Sigmoid colon (tissue), 7 donors: Measurements from ENCODE around the gene DKK3. TPM values are rescaled to one million over a fixed set of nuclear protein-coding genes. Genes with fewer than 3 reads are reported as not detected.
A peak's percentile ranks its signal among the peaks of the same experiment; 100 is the strongest.

Experiments
- DNase-seq: peaks from one replicate; pipeline ENCODE4 v3.0.0-alpha.2; 2019
- H3K27ac ChIP-seq, 4 donors: fragments of 200-600 bp; sonication (generic); one replicate each; pipeline ENCODE4 v1.5.1; 2016 to 2019; ENCODE audit warnings: mild to moderate bottlenecking in 1 of 4
- H3K27me3 ChIP-seq, 3 donors: fragments of 200-600 bp; sonication (generic); one replicate each; pipeline ENCODE4 v1.5.1; 2019; ENCODE audit warnings: mild to moderate bottlenecking in 1 of 3
- H3K36me3 ChIP-seq, 4 donors: fragments of 200-600 bp; sonication (generic); one replicate each; pipeline ENCODE4 v1.5.1; 2016 to 2019
- H3K4me1 ChIP-seq, 4 donors: fragments of 200-600 bp; sonication (generic); one replicate each; pipeline ENCODE4 v1.5.1; 2017 to 2019
- H3K4me3 ChIP-seq, 4 donors: fragments of 200-600 bp; sonication (generic); one replicate each; pipeline ENCODE4 v1.5.1; 2017 to 2019; ENCODE audit warnings: mild to moderate bottlenecking in 2 of 4, moderate library complexity in 1 of 4
- H3K9me3 ChIP-seq, 4 donors: fragments of 200-600 bp in 3 of 4; sonication (generic) in 3 of 4; one replicate each; pipeline versions ENCODE4 v1.5.1 to v1.6.1; 2013 to 2019
- EP300 ChIP-seq, 4 donors: sonication (generic); formaldehyde crosslinking; IDR thresholded peaks; one replicate each; pipeline ENCODE4 v1.6.1; 2017; ENCODE audit warnings: antibody characterized with exemption in 4 of 4
- POLR2A ChIP-seq, 2 donors: fragments of 450-650 bp; IDR thresholded peaks; one replicate each; pipeline ENCODE4 v1.6.1; 2016; ENCODE audit warnings: antibody characterized with exemption in 2 of 2, mild to moderate bottlenecking in 2 of 2, moderate library complexity in 2 of 2
- POLR2AphosphoS5 ChIP-seq, 4 donors: sonication (generic); formaldehyde crosslinking; IDR thresholded peaks; one replicate each; pipeline ENCODE4 v1.6.1; 2017; ENCODE audit warnings: antibody characterized with exemption in 4 of 4
- WGBS, 2 donors: extraction: QIAGEN DNeasy Blood & Tissue Kit; methylation state at CpG; one replicate each; pipeline ENCODE4 v1.1.7; 2013; 5-methylcytosine and 5-hydroxymethylcytosine counted together
- intact Hi-C: fragments of 100-400 bp; cut with DNase I; formaldehyde crosslinking; loops from one replicate; pipeline ENCODE4 v1.15.1; 2023
- polyA plus RNA-seq, 3 donors: library from polyadenylated mRNA; stranded (reverse); fragments of 200-250 nt; gene quantifications; one replicate each; pipeline ENCODE4 v1.2.3, GENCODE V29; 2013
- total RNA-seq, 4 donors: library from RNA; depleted of rRNA; stranded (reverse); fragments of >200 nt; gene quantifications; one replicate each; pipeline ENCODE4 v1.1.0, GENCODE V29; 2016
- TF ChIP-seq, protein P1 (sequence below), 4 experiments: fragments of 450-650 bp in 3 of 4; fragments of 200-600 bp in 1 of 4; IDR thresholded peaks; one replicate each; pipeline ENCODE4 v1.5.1; 2016 to 2019; ENCODE audit warnings: antibody characterized with exemption in 4 of 4, mild to moderate bottlenecking in 3 of 4, moderate library complexity in 2 of 4
- donor health status: healthy with polysubstance abuse.
- donor health status: Bipolar disorder and iron deficiency.
- donor health status: healthy.

Gene DKK3
- total and polyA plus RNA-seq, 7 donors, result 6.0 to 181 (median 83.6) TPM

DNA sequence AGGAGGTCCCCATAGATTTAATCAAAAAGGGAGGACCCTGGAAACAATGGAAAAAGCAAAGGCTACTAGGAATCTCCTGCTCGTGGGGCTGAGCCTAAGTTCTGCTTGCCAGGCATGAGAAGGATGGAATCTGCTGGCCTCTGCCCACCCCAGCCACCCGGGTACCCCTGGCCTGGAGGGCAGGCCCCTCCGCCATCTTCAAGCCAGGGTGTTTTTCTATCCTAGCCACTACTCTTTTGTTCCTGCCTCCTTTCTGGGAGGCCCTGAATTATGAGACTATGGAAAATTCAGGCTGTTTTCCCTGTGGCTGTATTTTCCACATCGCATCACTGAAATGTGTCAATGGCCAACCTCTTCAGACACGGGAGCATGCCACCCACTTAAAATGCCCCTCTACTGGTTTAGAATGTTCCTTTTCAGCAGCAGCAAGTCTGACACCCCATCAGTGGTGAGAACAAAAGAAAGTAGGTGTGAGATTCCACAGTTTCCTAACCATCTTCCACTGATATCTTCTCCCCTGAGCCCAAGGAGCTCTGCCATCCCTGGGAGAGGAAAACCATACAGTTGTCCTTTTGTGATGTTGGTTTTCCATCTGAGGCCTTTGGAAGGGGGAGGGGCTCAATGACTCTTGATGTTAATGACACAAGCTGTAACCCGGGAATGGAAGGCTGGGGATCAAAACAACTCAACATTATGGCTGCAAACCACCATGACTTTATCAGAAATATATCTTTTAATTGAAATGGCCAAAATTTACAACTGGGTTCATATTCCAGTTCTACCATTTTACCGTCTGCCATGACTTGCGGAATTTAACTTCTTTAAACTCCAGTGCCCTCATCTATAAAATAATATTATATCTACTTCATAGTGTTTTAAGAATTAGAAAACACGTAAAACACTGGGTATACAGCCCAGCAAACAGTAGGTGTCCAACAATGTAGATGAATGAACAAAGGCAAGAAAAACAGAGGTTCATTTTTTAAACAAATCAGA is 22.2 kb downstream of the DKK3 start:
- TF ChIP-seq POLR2A (IDR thresholded peaks at IDR 0.05) (no peak), POLR2AphosphoS5 (IDR thresholded peaks at IDR 0.05) (no peak), EP300 (IDR thresholded peaks at IDR 0.05) (no peak)
- TF ChIP-seq, protein P1, sequence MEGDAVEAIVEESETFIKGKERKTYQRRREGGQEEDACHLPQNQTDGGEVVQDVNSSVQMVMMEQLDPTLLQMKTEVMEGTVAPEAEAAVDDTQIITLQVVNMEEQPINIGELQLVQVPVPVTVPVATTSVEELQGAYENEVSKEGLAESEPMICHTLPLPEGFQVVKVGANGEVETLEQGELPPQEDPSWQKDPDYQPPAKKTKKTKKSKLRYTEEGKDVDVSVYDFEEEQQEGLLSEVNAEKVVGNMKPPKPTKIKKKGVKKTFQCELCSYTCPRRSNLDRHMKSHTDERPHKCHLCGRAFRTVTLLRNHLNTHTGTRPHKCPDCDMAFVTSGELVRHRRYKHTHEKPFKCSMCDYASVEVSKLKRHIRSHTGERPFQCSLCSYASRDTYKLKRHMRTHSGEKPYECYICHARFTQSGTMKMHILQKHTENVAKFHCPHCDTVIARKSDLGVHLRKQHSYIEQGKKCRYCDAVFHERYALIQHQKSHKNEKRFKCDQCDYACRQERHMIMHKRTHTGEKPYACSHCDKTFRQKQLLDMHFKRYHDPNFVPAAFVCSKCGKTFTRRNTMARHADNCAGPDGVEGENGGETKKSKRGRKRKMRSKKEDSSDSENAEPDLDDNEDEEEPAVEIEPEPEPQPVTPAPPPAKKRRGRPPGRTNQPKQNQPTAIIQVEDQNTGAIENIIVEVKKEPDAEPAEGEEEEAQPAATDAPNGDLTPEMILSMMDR (IDR thresholded peaks at IDR 0.05), result no peak
- Histone ChIP-seq H3K27ac (peak overlapping the region in 1 of 4 donors; percentile 40), H3K9me3 (no peaks in the 10 kb centered on the region), H3K27me3 (no peaks in the 10 kb centered on the region), H3K4me1 (peaks cover 0 to 39% (median 24%) of the 10 kb centered on the region in 4 donors), H3K36me3 (no peaks in the 10 kb centered on the region), H3K4me3 (no peak overlapping the region)
- WGBS, 2 donors, result 87 to 89% methylated on average over 9 of the region's 9 CpGs
- intact Hi-C loops, result no loop called here
- peak; percentile 20 for DNase-seq

DNA sequence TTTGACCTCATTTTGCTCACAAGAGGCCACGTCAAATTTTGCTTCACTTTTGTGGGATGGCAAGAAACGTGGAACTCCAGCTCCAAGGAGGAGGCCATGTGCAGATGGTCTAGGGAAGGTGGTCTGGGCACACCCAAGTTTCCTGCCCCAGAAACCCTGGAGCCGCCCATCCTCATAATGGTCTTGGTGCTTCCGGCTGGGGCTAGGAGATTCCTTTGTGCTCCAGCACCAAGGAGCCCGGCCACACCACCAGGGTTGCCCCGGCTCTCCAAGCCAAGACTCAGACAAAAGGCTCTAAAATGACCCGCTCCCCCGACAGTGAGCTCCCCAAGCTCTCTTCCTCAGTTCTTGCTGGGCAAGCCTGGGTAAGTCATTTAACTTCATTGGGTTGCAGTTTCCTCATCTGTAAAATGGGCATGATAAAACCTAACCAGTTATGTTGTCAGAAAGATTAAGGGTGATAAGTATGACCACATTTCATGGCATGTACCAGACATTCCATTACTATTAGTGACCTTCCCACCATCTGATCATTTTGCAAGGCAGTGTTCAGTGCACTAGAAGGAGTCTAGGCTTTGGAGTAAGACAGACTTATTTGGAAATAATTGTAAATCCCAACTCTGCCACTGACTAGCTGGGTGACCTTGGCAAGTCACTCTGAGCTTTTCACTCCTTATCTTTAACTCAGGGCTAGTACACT is 23.3 kb downstream of the DKK3 start:
- WGBS, 2 donors, result 91 to 94% methylated on average over 8 of the region's 8 CpGs
- Histone ChIP-seq H3K4me1 (peaks cover 0 to 35% (median 20%) of the 10 kb centered on the region in 4 donors), H3K27ac (peak overlapping the region in 1 of 4 donors; percentile 40), H3K27me3 (no peaks in the 10 kb centered on the region), H3K9me3 (no peaks in the 10 kb centered on the region), H3K4me3 (no peak overlapping the region), H3K36me3 (no peaks in the 10 kb centered on the region)
- intact Hi-C loops, result no loop called here
- TF ChIP-seq POLR2AphosphoS5 (IDR thresholded peaks at IDR 0.05), result no peak
- TF ChIP-seq EP300 (IDR thresholded peaks at IDR 0.05), result no peak
- TF ChIP-seq, protein P1 (IDR thresholded peaks at IDR 0.05), result no peak
- no peak for TF ChIP-seq POLR2A (IDR thresholded peaks at IDR 0.05)
- peak; percentile 42 for DNase-seq

DNA sequence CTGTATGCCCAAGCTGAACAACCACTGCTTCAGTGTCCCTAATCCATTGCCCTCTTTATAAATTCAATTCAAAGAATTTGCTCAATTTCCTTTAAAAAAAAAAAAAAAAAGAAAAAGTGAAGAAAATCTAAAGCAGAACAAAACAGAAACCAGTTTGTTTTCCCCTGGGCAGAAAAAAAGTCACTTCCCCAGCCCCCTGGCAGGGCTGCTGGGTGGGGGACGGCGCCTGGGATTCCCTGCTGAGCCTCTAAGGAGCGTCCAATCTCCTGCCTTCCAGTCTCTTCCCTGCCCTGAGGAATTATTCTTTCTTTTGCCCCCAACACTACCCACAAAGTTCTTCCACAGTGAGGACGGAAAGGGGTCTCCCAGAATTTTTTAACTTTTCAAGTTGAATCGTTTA is 23.9 kb downstream of the DKK3 start:
- Histone ChIP-seq H3K27me3 (no peaks in the 10 kb centered on the region), H3K27ac (peak overlapping the region in 1 of 4 donors; percentile 19), H3K4me3 (no peak overlapping the region), H3K4me1 (peaks cover 0 to 35% (median 21%) of the 10 kb centered on the region in 4 donors), H3K36me3 (no peaks in the 10 kb centered on the region), H3K9me3 (no peaks in the 10 kb centered on the region)
- 62 to 75% methylated on average over 5 of the region's 5 CpGs for WGBS, 2 donors
- no peak for TF ChIP-seq POLR2A (IDR thresholded peaks at IDR 0.05)
- no peak for TF ChIP-seq POLR2AphosphoS5 (IDR thresholded peaks at IDR 0.05)
- TF ChIP-seq, protein P1 (IDR thresholded peaks at IDR 0.05), result no peak
- TF ChIP-seq EP300 (IDR thresholded peaks at IDR 0.05), result no peak
- intact Hi-C loops, result no loop called here
- peak; percentile 28 for DNase-seq

DNA sequence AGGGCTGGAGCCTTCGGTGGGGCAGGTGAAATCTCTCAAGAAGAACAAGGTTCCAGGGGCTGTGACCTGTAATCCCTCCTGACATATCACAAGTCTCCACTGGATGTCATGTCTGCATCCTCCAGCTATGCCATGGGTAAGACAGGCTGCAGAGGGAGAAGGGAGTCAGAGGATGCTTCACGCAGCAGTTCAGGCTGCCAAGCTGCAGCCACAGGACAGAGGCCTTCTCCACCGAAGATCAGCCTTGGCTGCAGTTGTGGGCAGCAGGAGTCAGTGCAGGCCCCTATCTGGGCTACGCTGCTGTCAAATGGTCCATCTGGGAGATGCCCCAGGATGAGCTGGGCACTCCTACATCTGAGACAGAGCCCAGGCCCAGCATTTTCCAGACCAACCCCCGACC is 25.0 kb downstream of the DKK3 start:
- TF ChIP-seq, protein P1 (IDR thresholded peaks at IDR 0.05), result no peak
- TF ChIP-seq POLR2AphosphoS5 (IDR thresholded peaks at IDR 0.05) (no peak), POLR2A (IDR thresholded peaks at IDR 0.05) (no peak), EP300 (IDR thresholded peaks at IDR 0.05) (no peak)
- 75 to 84% methylated on average over 5 of the region's 5 CpGs for whole genome bisulfite sequencing, 2 donors
- no peak overlapping the region for H3K4me3 ChIP-seq
- H3K4me1 ChIP-seq, result peaks cover 0 to 38% (median 27%) of the 10 kb centered on the region in 4 donors
- H3K36me3 ChIP-seq, result no peaks in the 10 kb centered on the region
- peak; percentile 43 for DNase-seq
- intact Hi-C loops, result no loop called here
- H3K9me3 ChIP-seq, result no peaks in the 10 kb centered on the region
- H3K27ac ChIP-seq, result no peak overlapping the region
- H3K27me3 ChIP-seq, result no peaks in the 10 kb centered on the region
